ENCODE measurements around the gene PLXNC1.

PLXNC1 gene

GRCh38 chr12:94287245-94287628 is 138.9 kb downstream of the PLXNC1 start:
- TF ChIP-seq, protein P1, sequence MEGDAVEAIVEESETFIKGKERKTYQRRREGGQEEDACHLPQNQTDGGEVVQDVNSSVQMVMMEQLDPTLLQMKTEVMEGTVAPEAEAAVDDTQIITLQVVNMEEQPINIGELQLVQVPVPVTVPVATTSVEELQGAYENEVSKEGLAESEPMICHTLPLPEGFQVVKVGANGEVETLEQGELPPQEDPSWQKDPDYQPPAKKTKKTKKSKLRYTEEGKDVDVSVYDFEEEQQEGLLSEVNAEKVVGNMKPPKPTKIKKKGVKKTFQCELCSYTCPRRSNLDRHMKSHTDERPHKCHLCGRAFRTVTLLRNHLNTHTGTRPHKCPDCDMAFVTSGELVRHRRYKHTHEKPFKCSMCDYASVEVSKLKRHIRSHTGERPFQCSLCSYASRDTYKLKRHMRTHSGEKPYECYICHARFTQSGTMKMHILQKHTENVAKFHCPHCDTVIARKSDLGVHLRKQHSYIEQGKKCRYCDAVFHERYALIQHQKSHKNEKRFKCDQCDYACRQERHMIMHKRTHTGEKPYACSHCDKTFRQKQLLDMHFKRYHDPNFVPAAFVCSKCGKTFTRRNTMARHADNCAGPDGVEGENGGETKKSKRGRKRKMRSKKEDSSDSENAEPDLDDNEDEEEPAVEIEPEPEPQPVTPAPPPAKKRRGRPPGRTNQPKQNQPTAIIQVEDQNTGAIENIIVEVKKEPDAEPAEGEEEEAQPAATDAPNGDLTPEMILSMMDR (IDR thresholded peaks at IDR 0.05) = no peak
- no peak overlapping the region for H3K27ac ChIP-seq

GRCh38 chr12:94289461-94290312 is 141.3 kb downstream of the PLXNC1 start:
- Histone ChIP-seq H3K4me3 (no peak overlapping the region), H3K27ac (peak overlapping the region; percentile 50 to 65)
- TF ChIP-seq, protein P1 (IDR thresholded peaks at IDR 0.05) = no peak
- no peak for DNase-seq (ENCODE audit: low spot score)

More at GRCh38 chr12:94287245-94287628, 138.9 kb downstream of the PLXNC1 start:
- no peak overlapping the region for H3K4me3 ChIP-seq
- no peak for DNase-seq (ENCODE audit: low spot score)

DNA sequence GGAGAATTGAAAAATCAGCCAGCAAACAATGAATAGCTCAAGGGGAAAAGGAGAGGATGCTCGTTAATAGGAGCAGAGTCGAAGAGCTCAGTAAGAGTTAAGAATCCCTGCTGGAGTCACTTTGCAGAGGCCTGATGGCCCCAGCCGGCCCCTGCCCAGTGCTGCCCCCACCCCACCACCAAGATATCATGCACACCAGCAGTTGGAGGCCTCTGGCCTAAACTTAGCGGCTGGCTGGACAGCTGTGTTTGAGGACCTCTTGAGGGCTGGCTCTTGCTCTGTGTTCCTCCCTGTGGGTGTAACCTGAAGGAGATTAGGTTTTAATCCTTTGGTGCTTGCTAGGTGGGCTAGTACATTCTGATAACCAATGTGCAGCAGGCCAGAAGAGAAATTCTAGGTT is 142.0 kb downstream of the PLXNC1 start:
- Histone ChIP-seq H3K4me3 (no peak overlapping the region), H3K27ac (peak overlapping the region; percentile 50 to 65)
- no peak for DNase-seq (ENCODE audit: low spot score)
- TF ChIP-seq, protein P1 (IDR thresholded peaks at IDR 0.05) = no peak

- Histone ChIP-seq H3K4me3 (no peak overlapping the region), H3K27ac (no peak overlapping the region)
- TF ChIP-seq, protein P1 (IDR thresholded peaks at IDR 0.05) = no peak
- DNase-seq (ENCODE audit: low spot score) = no peak
These were observed 148.8 kb downstream of the PLXNC1 start for GRCh38 chr12:94297096-94297699.

DNA sequence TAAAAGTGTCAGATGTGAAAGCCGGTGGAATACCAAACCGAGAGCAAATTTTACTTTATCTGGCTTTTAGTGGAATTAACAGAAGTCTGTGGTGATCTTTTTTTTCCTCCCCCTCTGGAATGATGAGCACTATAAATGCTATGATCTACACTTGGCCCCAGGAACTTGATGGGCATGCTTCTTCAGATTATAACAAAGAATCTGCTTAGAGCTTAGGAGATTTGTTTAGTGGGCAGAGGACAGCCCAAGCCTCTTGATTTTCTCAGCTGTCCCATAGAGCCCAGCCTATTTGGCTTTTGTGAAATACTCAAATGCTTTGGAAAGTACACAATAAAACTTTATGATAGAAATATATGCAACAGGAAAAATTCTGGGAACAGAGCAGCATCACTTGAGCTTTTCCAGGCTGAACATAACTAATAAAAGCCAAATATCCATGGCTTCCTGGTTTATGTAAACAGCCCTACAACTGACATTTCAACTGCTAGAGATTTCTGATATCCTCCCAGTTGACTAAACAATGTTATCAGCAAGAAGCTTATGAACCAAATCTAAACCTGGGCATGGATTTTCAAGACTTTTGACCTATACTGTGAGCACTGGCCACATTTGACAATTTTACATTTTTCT is 149.6 kb downstream of the PLXNC1 start:
- TF ChIP-seq, protein P1 (IDR thresholded peaks at IDR 0.05) = no peak
- H3K27ac ChIP-seq = no peak overlapping the region

DNA sequence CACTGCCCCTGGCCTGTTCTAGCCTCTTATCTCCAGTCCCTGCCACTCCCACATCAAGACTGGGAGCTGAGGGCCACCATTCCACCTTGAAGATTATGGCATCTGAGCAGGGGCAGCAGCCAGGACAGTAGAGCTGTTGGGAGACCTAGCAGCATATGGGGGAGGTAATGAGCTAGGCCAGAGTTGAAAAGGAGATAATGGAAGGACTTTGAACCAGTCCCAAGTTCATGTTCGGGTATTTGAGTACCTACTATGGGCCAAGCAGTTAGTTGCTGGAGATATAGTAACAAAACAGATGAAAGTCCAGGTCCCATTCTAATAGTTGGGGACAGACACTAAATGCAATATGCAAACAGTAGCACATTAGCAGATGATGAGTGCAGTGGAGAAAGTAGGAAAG is 151.5 kb downstream of the PLXNC1 start:
- TF ChIP-seq, protein P1 (IDR thresholded peaks at IDR 0.05) = no peak
- Histone ChIP-seq H3K27ac (no peak overlapping the region), H3K4me3 (no peak overlapping the region)
- no peak for DNase-seq (ENCODE audit: low spot score)

More for the DNA sequence above, 149.6 kb downstream of the PLXNC1 start:
- no peak overlapping the region for H3K4me3 ChIP-seq
- no peak for DNase-seq (ENCODE audit: low spot score)
